ENCODE measurements around the gene ABHD16B. TPM values are rescaled to one million over a fixed set of nuclear protein-coding genes. Genes with fewer than 3 reads are reported as not detected.

Gene ABHD16B
- total RNA-seq, 4 donors from 2014 or later, result not detected

DNA sequence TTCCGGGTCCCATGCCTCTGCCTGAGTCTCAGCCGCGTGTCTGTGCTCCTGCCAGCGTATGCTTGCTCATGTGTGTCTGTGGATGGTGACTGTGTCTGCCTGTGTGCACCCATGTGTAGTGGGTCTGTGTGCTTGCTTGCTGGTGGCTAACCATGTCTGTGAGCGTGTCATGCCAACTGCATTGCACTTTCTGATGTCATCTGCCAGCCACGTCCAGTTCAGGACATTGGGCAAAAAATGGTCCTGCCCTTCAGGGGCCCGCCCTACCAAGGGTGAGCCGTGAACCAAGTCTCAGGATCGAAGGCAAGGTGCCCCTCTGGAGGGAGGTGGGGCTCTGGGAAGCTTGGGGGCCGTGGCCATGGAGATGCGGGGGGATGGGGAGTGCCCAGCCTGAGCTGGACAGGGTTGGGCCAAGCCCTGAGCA lies 20.9 kb upstream of the ABHD16B start:
- Histone ChIP-seq H3K36me3 (no peaks in the 10 kb centered on the region), H3K27ac (no peak overlapping the region), H3K9me3 (no peaks in the 10 kb centered on the region), H3K27me3 (peaks cover 21% of the 10 kb centered on the region), H3K4me1 (peaks cover 0 to 11% (median 0%) of the 10 kb centered on the region in 3 donors), H3K4me3 (no peak overlapping the region)
- TF ChIP-seq, protein P1, sequence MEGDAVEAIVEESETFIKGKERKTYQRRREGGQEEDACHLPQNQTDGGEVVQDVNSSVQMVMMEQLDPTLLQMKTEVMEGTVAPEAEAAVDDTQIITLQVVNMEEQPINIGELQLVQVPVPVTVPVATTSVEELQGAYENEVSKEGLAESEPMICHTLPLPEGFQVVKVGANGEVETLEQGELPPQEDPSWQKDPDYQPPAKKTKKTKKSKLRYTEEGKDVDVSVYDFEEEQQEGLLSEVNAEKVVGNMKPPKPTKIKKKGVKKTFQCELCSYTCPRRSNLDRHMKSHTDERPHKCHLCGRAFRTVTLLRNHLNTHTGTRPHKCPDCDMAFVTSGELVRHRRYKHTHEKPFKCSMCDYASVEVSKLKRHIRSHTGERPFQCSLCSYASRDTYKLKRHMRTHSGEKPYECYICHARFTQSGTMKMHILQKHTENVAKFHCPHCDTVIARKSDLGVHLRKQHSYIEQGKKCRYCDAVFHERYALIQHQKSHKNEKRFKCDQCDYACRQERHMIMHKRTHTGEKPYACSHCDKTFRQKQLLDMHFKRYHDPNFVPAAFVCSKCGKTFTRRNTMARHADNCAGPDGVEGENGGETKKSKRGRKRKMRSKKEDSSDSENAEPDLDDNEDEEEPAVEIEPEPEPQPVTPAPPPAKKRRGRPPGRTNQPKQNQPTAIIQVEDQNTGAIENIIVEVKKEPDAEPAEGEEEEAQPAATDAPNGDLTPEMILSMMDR (IDR thresholded peaks at IDR 0.05), result no peak
- 82% methylated on average over 5 of the region's 11 CpGs; no CpG with 5 or more reads in 1 of the 2 donors for WGBS, 2 donors (ENCODE audit: low coverage in 1 of 2)
- no peak for ATAC-seq

DNA sequence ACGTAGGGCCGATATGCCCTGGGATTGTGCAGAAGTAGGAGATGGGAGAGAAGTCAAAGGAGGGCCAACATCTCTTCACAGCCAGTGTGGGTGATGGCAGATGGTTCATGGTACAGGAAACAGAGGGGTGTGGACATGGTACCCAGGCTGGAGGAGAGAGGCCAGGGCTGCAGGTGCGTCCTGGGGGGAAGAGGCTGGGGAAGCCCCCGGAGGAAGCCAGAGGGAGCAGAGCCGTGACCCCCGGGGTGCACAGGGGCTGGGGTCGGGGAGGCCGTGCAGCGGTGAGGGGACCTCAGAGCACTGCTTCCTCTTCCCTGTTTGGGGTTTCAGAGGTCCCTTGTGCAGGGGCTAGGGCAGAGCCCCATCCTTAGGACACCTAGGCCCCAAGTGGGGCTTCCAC lies 19.0 kb upstream of the ABHD16B start:
- H3K9me3 ChIP-seq, result no peaks in the 10 kb centered on the region
- WGBS, 2 donors (ENCODE audit: low coverage in 1 of 2), result 58 to 92% methylated on average over 2 to 5 of the region's 9 CpGs
- ATAC-seq, result no peak
- no peak overlapping the region for H3K27ac ChIP-seq
- peaks cover 0 to 27% (median 16%) of the 10 kb centered on the region in 3 donors for H3K4me1 ChIP-seq
- no peak overlapping the region for H3K4me3 ChIP-seq
- no peak for TF ChIP-seq POLR2A (IDR thresholded peaks at IDR 0.05)
- TF ChIP-seq EP300 (IDR thresholded peaks at IDR 0.05), result no peak
- TF ChIP-seq POLR2AphosphoS5 (IDR thresholded peaks at IDR 0.05), result no peak
- TF ChIP-seq, protein P1 (IDR thresholded peaks at IDR 0.05), result no peak
- peaks cover 30% of the 10 kb centered on the region for H3K27me3 ChIP-seq
- no peaks in the 10 kb centered on the region for H3K36me3 ChIP-seq

DNA sequence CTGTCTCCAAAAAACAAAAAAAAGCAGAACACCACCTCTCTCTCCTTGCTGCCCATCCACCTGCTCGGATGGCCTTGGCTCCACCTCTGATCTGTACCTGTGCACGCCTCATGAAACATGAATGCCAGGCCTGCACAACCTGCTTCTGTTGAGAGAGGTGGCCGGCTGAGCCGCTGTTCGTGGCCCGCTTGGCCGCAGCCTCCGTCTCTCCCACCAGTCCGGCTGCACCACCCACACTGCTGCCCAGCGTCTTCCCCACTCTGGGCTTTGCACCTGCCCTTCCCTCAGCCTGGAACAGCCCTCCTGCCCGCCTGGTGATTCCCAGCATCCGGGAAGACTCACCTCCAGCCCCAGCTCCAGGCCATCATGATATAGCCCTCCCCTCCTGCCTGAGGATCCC lies 18.1 kb upstream of the ABHD16B start:
- Histone ChIP-seq H3K27ac (no peak overlapping the region), H3K4me3 (no peak overlapping the region), H3K36me3 (no peaks in the 10 kb centered on the region), H3K4me1 (peaks cover 0 to 36% (median 21%) of the 10 kb centered on the region in 3 donors), H3K27me3 (peaks cover 39% of the 10 kb centered on the region), H3K9me3 (no peaks in the 10 kb centered on the region)
- no peak for ATAC-seq
- WGBS, 2 donors (ENCODE audit: low coverage in 1 of 2), result 70 to 91% methylated on average over 2 to 11 of the region's 12 CpGs
- TF ChIP-seq EP300 (IDR thresholded peaks at IDR 0.05) (no peak), POLR2AphosphoS5 (IDR thresholded peaks at IDR 0.05) (no peak), POLR2A (IDR thresholded peaks at IDR 0.05) (no peak)
- TF ChIP-seq, protein P1 (IDR thresholded peaks at IDR 0.05), result no peak

DNA sequence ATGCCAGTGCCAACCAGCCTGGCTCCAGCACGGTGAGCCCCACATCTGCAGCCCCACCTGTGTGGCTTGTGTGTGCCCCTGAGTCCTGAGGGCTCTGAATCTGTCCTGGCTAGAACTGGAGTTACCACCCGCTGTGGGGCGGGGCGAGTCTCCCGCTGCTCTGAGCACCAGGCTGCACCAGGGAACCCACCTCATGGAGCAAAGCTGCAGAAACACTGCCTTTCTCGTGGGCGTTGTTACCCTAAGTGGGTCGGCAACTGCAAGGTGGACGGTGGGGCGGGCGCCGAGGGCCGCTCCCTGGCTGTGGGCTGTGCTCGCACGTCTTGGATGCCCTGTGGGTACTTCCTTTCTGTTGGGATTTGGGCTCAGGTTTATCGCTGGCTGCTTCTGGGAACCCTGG lies 17.5 kb upstream of the ABHD16B start:
- peak overlapping the region in 1 of 4 donors; percentile 35 for H3K27ac ChIP-seq
- no peak overlapping the region for H3K4me3 ChIP-seq
- H3K9me3 ChIP-seq, result no peaks in the 10 kb centered on the region
- ATAC-seq, result no peak
- H3K36me3 ChIP-seq, result no peaks in the 10 kb centered on the region
- TF ChIP-seq EP300 (IDR thresholded peaks at IDR 0.05) (no peak), POLR2A (IDR thresholded peaks at IDR 0.05) (no peak), POLR2AphosphoS5 (IDR thresholded peaks at IDR 0.05) (no peak)
- TF ChIP-seq, protein P1 (IDR thresholded peaks at IDR 0.05), result no peak
- peaks cover 0 to 39% (median 21%) of the 10 kb centered on the region in 3 donors for H3K4me1 ChIP-seq
- 100% methylated on average over 1 of the region's 16 CpGs; no CpG with 5 or more reads in 1 of the 2 donors for WGBS, 2 donors (ENCODE audit: low coverage in 1 of 2)
- H3K27me3 ChIP-seq, result peaks cover 41% of the 10 kb centered on the region

DNA sequence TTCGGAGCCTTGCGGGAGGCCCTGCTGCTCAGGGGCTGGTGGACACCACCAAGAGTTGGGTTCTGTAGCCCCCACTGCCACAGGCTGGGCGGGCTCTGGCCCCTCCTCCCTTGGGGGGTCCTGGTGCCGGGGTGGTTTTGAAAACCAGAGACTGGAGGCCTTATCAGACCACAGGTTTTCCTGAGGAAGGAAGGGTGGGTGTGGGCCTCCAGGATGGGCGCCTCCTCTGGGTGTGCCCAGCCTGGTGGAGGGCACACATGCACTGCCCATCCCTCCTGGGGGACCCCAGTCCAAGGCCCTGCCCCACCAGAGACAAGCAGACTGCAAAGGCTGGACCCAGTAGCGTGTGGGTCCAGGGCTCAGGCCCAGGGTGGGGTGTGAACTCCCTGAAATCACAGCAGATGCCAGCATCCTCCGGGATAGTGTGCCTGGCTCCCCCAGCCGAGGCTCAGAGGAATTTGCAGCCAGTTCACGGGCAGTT lies 16.7 kb upstream of the ABHD16B start:
- ATAC-seq, result no peak

More for the DNA sequence above, 16.7 kb upstream of the ABHD16B start:
- Histone ChIP-seq H3K27ac (peak overlapping the region in 1 of 4 donors; percentile 35), H3K4me3 (no peak overlapping the region), H3K36me3 (no peaks in the 10 kb centered on the region), H3K9me3 (no peaks in the 10 kb centered on the region), H3K27me3 (peaks cover 41% of the 10 kb centered on the region), H3K4me1 (peaks cover 0 to 39% (median 21%) of the 10 kb centered on the region in 3 donors)
- 76% methylated on average over 2 of the region's 9 CpGs; no CpG with 5 or more reads in 1 of the 2 donors for WGBS, 2 donors (ENCODE audit: low coverage in 1 of 2)
- TF ChIP-seq EP300 (IDR thresholded peaks at IDR 0.05), result no peak
- TF ChIP-seq POLR2A (IDR thresholded peaks at IDR 0.05), result no peak
- TF ChIP-seq POLR2AphosphoS5 (IDR thresholded peaks at IDR 0.05), result no peak
